Upper lobe of right lung (tissue), 1 donor: ENCODE data around the gene CDH13. TPM values are rescaled to one million over a fixed set of nuclear protein-coding genes. Genes with fewer than 3 reads are reported as not detected.

ENCODE experiments used
- ATAC-seq: fragments of 200-7000 bp; cut with Tn5 transposase; one replicate; pipeline ENCODE4 v1.9.1; 2020; ENCODE audit warnings: mild to moderate bottlenecking, moderate library complexity
- DNase-seq: peaks from one replicate; pipeline ENCODE4 v3.0.0-alpha.2; 2020
- H3K27ac ChIP-seq: fragments of 200-600 bp; one replicate; pipeline ENCODE4 v1.8.0; 2022
- H3K27me3 ChIP-seq: fragments of 200-600 bp; one replicate; pipeline ENCODE4 v1.8.0; 2022; ENCODE audit warnings: mild to moderate bottlenecking
- H3K36me3 ChIP-seq: fragments of 200-600 bp; one replicate; pipeline ENCODE4 v1.8.0; 2022
- H3K4me1 ChIP-seq: fragments of 200-600 bp; one replicate; pipeline ENCODE4 v1.8.0; 2022
- H3K4me3 ChIP-seq: fragments of 200-600 bp; one replicate; pipeline ENCODE4 v1.8.0; 2022; ENCODE audit warnings: mild to moderate bottlenecking
- H3K9me3 ChIP-seq: fragments of 200-600 bp; one replicate; pipeline ENCODE4 v1.8.0; 2022
- intact Hi-C: fragments of 100-400 bp; cut with DNase I; formaldehyde crosslinking; loops from one replicate; pipeline ENCODE4 v1.11.0; 2022
- total RNA-seq: library from RNA; stranded (reverse); fragmentation: NEBNext Ultra II Directional; extraction: Animal tissue kit (Norgen Biotek cat#: 25700); gene quantifications from one replicate; pipeline ENCODE4 v1.2.1, GENCODE V29; 2021
- TF ChIP-seq, protein P1 (sequence below): fragments of 200-600 bp; IDR thresholded peaks from one replicate; pipeline ENCODE4 v1.8.0; 2022; ENCODE audit warnings: antibody characterized with exemption
- donor health status: DM: no; HTN: yes; CAD: no; lungs with severe emphysema.

The CDH13 gene
- total RNA-seq, 1 donor from 2014 or later = 27.2 TPM

DNA sequence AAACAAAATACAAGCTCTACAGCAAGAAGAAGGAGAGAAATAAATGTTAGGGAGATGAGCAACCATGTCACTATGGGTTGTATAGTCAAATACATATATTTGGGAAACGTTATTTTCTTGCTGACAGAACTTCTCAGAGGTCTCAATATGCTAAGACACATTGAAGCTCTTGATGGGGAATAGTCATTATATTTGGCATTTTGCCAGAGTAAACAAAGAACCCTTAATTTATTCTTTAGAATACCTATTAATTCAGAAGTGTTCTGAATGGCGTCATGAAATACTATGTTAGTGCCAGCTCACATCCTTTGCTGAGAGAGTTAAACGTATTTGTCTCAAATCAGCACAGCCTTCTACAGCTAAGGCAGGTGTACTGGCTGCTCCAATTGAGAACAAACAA is 458.9 kb downstream of the CDH13 start:
- TF ChIP-seq, protein P1, sequence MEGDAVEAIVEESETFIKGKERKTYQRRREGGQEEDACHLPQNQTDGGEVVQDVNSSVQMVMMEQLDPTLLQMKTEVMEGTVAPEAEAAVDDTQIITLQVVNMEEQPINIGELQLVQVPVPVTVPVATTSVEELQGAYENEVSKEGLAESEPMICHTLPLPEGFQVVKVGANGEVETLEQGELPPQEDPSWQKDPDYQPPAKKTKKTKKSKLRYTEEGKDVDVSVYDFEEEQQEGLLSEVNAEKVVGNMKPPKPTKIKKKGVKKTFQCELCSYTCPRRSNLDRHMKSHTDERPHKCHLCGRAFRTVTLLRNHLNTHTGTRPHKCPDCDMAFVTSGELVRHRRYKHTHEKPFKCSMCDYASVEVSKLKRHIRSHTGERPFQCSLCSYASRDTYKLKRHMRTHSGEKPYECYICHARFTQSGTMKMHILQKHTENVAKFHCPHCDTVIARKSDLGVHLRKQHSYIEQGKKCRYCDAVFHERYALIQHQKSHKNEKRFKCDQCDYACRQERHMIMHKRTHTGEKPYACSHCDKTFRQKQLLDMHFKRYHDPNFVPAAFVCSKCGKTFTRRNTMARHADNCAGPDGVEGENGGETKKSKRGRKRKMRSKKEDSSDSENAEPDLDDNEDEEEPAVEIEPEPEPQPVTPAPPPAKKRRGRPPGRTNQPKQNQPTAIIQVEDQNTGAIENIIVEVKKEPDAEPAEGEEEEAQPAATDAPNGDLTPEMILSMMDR = no peak
- ATAC-seq (no peak), DNase-seq (no peak)
- Histone ChIP-seq H3K9me3 (no peaks in the 10 kb centered on the region), H3K4me3 (no peak overlapping the region), H3K36me3 (no peaks in the 10 kb centered on the region), H3K4me1 (no peaks in the 10 kb centered on the region), H3K27ac (no peak overlapping the region), H3K27me3 (no peaks in the 10 kb centered on the region)
- intact Hi-C loops = no loop called here

DNA sequence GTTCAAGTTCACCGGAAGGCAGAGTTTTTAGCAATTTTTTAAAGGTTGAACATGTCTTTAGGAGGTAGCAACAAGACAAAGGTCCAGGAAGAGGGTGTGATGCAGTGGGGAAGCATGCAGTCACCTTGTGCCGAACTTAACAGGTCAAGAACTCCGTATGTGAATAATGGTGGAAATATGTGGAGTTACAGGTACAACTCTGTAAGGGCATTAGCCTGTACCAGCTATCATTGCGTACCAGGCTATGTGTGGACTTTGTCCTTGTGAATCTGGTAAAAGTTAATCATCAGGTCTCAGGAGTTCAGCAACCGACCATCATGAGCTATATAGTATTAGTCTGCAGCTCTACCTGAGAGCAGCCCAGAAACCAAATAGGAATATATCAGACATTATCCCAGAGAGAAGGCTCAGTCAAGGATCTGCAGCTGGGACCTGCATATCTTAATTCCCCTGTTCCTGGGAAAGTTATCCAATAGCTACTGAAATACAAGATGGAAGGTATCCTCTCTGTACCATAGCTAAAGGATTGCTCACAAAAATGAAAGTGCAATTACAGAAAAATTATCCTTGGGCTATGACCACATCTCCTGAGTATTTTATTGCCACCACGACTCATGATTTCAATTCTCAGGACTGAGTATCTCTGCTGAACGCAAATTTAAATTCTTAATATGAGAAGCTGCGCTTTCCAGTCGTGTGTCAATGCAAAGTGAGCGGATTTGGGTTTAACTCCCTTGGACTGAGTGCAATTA is 469.3 kb downstream of the CDH13 start:
- ATAC-seq (no peak), DNase-seq (no peak)
- no peaks in the 10 kb centered on the region for H3K4me1 ChIP-seq
- no peak overlapping the region for H3K4me3 ChIP-seq
- intact Hi-C loops = no loop called here
- H3K27me3 ChIP-seq = no peaks in the 10 kb centered on the region
- TF ChIP-seq, protein P1 = no peak
- no peak overlapping the region for H3K27ac ChIP-seq
- no peaks in the 10 kb centered on the region for H3K9me3 ChIP-seq
- H3K36me3 ChIP-seq = no peaks in the 10 kb centered on the region

DNA sequence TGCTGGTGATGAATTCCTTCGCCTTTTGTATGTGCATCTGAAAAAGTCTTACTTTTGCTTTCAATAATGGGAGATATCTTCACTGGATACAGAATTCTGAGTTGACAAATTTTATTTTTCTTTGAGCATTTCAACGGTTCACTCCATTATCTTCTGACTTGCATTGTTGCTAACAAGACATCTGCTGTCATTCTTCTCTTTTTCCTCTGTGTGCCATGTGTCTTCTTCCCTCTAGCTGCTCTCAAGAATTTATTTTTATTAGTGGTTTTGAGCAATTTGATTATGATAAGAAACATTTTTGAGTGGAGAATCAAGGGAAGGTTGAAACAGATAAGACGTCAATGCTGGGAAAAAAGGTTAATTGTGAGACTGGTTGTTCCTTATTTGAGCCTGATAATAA is 471.8 kb downstream of the CDH13 start:
- no peaks in the 10 kb centered on the region for H3K4me1 ChIP-seq
- TF ChIP-seq, protein P1 = no peak
- DNase-seq (no peak), ATAC-seq (no peak)
- no peak overlapping the region for H3K4me3 ChIP-seq
- no peaks in the 10 kb centered on the region for H3K9me3 ChIP-seq
- intact Hi-C loops = no loop called here
- H3K36me3 ChIP-seq = no peaks in the 10 kb centered on the region
- no peaks in the 10 kb centered on the region for H3K27me3 ChIP-seq
- no peak overlapping the region for H3K27ac ChIP-seq

DNA sequence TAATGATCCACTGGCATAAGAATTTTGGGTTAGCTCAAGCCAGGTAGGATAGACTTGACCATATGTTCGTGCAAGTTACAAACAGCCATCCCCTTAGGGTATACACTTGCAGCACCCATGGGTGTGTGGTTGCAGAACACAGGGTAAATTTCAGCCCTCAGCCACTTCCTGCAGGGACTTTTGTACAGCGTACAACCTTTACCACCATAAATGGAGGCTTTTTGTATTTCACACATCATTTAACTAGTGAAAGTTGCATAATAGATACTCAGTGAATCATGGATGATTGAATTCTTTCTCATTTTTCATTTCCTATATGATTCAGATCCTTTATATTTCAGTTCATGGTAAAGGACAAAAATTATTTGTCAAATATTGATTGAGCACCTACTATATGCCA is 473.9 kb downstream of the CDH13 start:
- no peaks in the 10 kb centered on the region for H3K27me3 ChIP-seq
- intact Hi-C loops = no loop called here
- TF ChIP-seq, protein P1 = no peak
- no peaks in the 10 kb centered on the region for H3K4me1 ChIP-seq
- DNase-seq = no peak
- H3K27ac ChIP-seq = no peak overlapping the region
- no peaks in the 10 kb centered on the region for H3K9me3 ChIP-seq
- no peak for ATAC-seq
- no peak overlapping the region for H3K4me3 ChIP-seq
- H3K36me3 ChIP-seq = no peaks in the 10 kb centered on the region

DNA sequence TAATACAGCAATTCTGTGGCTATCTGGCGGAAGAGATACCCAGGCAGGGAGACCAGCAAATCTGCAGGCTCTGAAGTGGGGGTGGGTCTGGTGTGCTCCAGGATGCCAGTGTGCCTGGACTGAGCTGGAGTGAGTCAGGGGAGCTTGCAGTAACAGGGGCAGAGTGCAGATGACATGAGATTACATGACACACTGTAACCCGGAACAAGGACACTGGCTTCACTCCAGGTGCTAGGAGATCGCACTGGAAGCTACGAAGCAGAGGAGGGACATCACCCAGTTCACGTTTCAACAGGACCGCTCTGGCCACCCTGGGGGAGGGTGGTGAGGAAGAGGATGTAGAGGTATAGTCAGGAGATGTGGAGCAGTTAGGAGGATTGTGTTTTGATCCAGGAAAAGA is 475.6 kb downstream of the CDH13 start:
- H3K36me3 ChIP-seq = no peaks in the 10 kb centered on the region
- H3K27me3 ChIP-seq = no peaks in the 10 kb centered on the region
- no peak overlapping the region for H3K27ac ChIP-seq
- DNase-seq (no peak), ATAC-seq (no peak)
- no peak overlapping the region for H3K4me3 ChIP-seq
- intact Hi-C loops = no loop called here
- H3K9me3 ChIP-seq = no peaks in the 10 kb centered on the region
- H3K4me1 ChIP-seq = no peaks in the 10 kb centered on the region
- TF ChIP-seq, protein P1 = no peak
